IMR-90 (cell line): ENCODE data around the gene MAGEB2. TPM values are rescaled to one million over a fixed set of nuclear protein-coding genes. Genes with fewer than 3 reads are reported as not detected.

ENCODE experiments used
- ATAC-seq: fragments of 200-7000 bp; cut with Tn5 transposase; 2 replicates; pipeline ENCODE4 v1.9.1; 2020; ENCODE audit warnings: low read depth, mild to moderate bottlenecking, moderate library complexity
- BruUV-seq: library from RNA; stranded (reverse); fragments of 400-500 nt; replicated peaks from 2 replicates; lab custom pipeline; 2021; lab: Mats Ljungman, UMichigan
- CTCF ChIA-PET: fragments of 300-600 bp; formaldehyde crosslinking; extraction: SDS; loops from one replicate; lab custom pipeline; 2021; ENCODE audit warnings: antibody characterized with exemption; lab: Yijun Ruan, JAX
- POLR2A ChIA-PET: fragments of 300-600 bp; sonication (Branson Sonifier 250); formaldehyde crosslinking; loops from one replicate; lab custom pipeline; 2022; ENCODE audit warnings: antibody characterized with exemption; ENCODE audit not compliant: unreplicated experiment; lab: Charles Lee
- DNase-seq: peaks from one replicate; pipeline ENCODE4 v3.0.0; 2013
- H2AFZ ChIP-seq: replicated peaks from 2 replicates; pipeline ENCODE3; 2013; ENCODE audit warnings: low read length, mild to moderate bottlenecking; ENCODE audit not compliant: poor library complexity
- H2AK5ac ChIP-seq: 2 replicates; pipeline ENCODE4 v1.6.1; 2013; ENCODE audit warnings: low read depth, low read length, inconsistent platforms
- H2AK9ac ChIP-seq: replicated peaks from 2 replicates; pipeline ENCODE3; 2013; ENCODE audit warnings: mild to moderate bottlenecking, low read depth, low read length, moderate library complexity; ENCODE audit not compliant: poor library complexity
- H2BK120ac ChIP-seq: 2 replicates; pipeline ENCODE4 v1.6.1; 2013; ENCODE audit warnings: low read depth, low read length, inconsistent platforms
- H2BK15ac ChIP-seq: 3 replicates; pipeline ENCODE4 v1.6.1; 2013; ENCODE audit warnings: low read depth, low read length, inconsistent platforms
- H2BK20ac ChIP-seq: 2 replicates; pipeline ENCODE4 v1.6.1; 2013; ENCODE audit warnings: low read depth, mild to moderate bottlenecking, inconsistent platforms, low read length, moderate library complexity
- H2BK5ac ChIP-seq: 2 replicates; pipeline ENCODE4 v1.6.1; 2013; ENCODE audit warnings: mild to moderate bottlenecking, low read depth, low read length, inconsistent platforms; ENCODE audit not compliant: poor library complexity, severe bottlenecking
- H3K14ac ChIP-seq: replicated peaks from 2 replicates; pipeline ENCODE4 v1.6.1; 2013; ENCODE audit warnings: low read depth, low read length, inconsistent platforms
- H3K18ac ChIP-seq: 2 replicates; pipeline ENCODE4 v1.6.1; 2013; ENCODE audit warnings: low read depth, low read length, control low read depth
- H3K23ac ChIP-seq: 2 replicates; pipeline ENCODE4 v1.6.1; 2013; ENCODE audit warnings: low read depth, low read length, inconsistent platforms
- H3K27ac ChIP-seq: 2 replicates; pipeline ENCODE4 v1.5.1; 2013; ENCODE audit warnings: mild to moderate bottlenecking, control low read depth, low read length; ENCODE audit not compliant: insufficient read depth
- H3K27me3 ChIP-seq: 2 replicates; pipeline ENCODE4 v1.6.1; 2013; ENCODE audit warnings: low read length; ENCODE audit not compliant: control insufficient read depth, insufficient read depth
- H3K36me3 ChIP-seq: 2 replicates; pipeline ENCODE4 v1.6.1; 2013; ENCODE audit warnings: low read length, mixed read lengths; ENCODE audit not compliant: control insufficient read depth, insufficient read depth
- H3K4ac ChIP-seq: 2 replicates; pipeline ENCODE4 v1.6.1; 2013; ENCODE audit warnings: low read depth, low read length, inconsistent platforms
- H3K4me1 ChIP-seq: 2 replicates; pipeline ENCODE4 v1.6.1; 2013; ENCODE audit warnings: low read length, mixed read lengths; ENCODE audit not compliant: control insufficient read depth, insufficient read depth
- H3K4me2 ChIP-seq: 2 replicates; pipeline ENCODE4 v1.6.1; 2013; ENCODE audit warnings: low read depth, mild to moderate bottlenecking, control low read depth, low read length, moderate library complexity
- H3K4me3 ChIP-seq: 2 replicates; pipeline ENCODE4 v1.5.1; 2013; ENCODE audit warnings: low read depth, mild to moderate bottlenecking, control low read depth, low read length, moderate library complexity; ENCODE audit not compliant: insufficient read depth
- H3K56ac ChIP-seq: 2 replicates; pipeline ENCODE4 v1.6.1; 2013; ENCODE audit warnings: low read length, inconsistent platforms; ENCODE audit not compliant: insufficient read depth; ENCODE audit errors: extremely low read depth
- H3K79me1 ChIP-seq, 2 experiments: 2 replicates each; pipeline ENCODE4 v1.6.1; 2013; ENCODE audit warnings: low read length in 2 of 2, inconsistent platforms in 1 of 2, low read depth in 1 of 2
- H3K9ac ChIP-seq: 2 replicates; pipeline ENCODE4 v1.6.1; 2013; ENCODE audit warnings: low read depth, low read length, control low read depth
- H3K9me1 ChIP-seq: 2 replicates; pipeline ENCODE4 v1.6.1; 2013; ENCODE audit warnings: low read length, inconsistent platforms; ENCODE audit not compliant: insufficient read depth
- H3K9me3 ChIP-seq: 2 replicates; pipeline ENCODE4 v1.6.1; 2013; ENCODE audit warnings: low read length; ENCODE audit not compliant: control insufficient read depth, insufficient read depth
- H4K20me1 ChIP-seq: 2 replicates; pipeline ENCODE4 v1.6.1; 2013; ENCODE audit warnings: low read length, inconsistent platforms; ENCODE audit not compliant: insufficient read depth
- H4K5ac ChIP-seq: 2 replicates; pipeline ENCODE4 v1.6.1; 2013; ENCODE audit warnings: mild to moderate bottlenecking, low read depth, low read length, control low read depth
- H4K8ac ChIP-seq, 2 experiments: 2 replicates each; pipeline ENCODE4 v1.6.1; 2013; ENCODE audit warnings: low read depth in 2 of 2, low read length in 2 of 2, control low read depth in 1 of 2, inconsistent platforms in 1 of 2
- H4K91ac ChIP-seq: 2 replicates; pipeline ENCODE4 v1.6.1; 2013; ENCODE audit warnings: low read depth, low read length, inconsistent platforms; ENCODE audit not compliant: insufficient read depth
- BHLHE40 ChIP-seq: fragments of 150-350 bp; IDR thresholded peaks from 2 replicates; pipeline ENCODE4 v1.6.1; 2016; ENCODE audit warnings: mild to moderate bottlenecking, low read depth, low read length
- CEBPB ChIP-seq: IDR thresholded peaks from 2 replicates; pipeline ENCODE4 v1.6.1; 2012; ENCODE audit warnings: low read depth, low read length, improper control_type of control experiment
- CHD1 ChIP-seq: IDR thresholded peaks from 2 replicates; pipeline ENCODE4 v1.6.1; 2012; ENCODE audit warnings: low read depth, low read length, improper control_type of control experiment
- CTCF ChIP-seq: conservative IDR thresholded peaks from 2 replicates; pipeline ENCODE4 v1.5.1; 2012; ENCODE audit warnings: mild to moderate bottlenecking, low read depth, low read length, improper control_type of control experiment
- ELK1 ChIP-seq: fragments of 150-350 bp; IDR thresholded peaks from 2 replicates; pipeline ENCODE4 v1.6.1; 2016; ENCODE audit warnings: low read depth, mild to moderate bottlenecking, low read length, moderate library complexity, borderline replicate concordance
- FOS ChIP-seq: fragments of 150-350 bp; IDR thresholded peaks from 2 replicates; pipeline ENCODE4 v1.6.1; 2016; ENCODE audit warnings: low read depth, low read length
- MAFK ChIP-seq: IDR thresholded peaks from 2 replicates; pipeline ENCODE4 v1.6.1; 2012; ENCODE audit warnings: low read depth, low read length, improper control_type of control experiment
- MAZ ChIP-seq: IDR thresholded peaks from 2 replicates; pipeline ENCODE4 v1.6.1; 2012; ENCODE audit warnings: low read depth, mild to moderate bottlenecking, low read length, improper control_type of control experiment, moderate library complexity, borderline replicate concordance
- MXI1 ChIP-seq: IDR thresholded peaks from 2 replicates; pipeline ENCODE4 v1.6.1; 2012; ENCODE audit warnings: low read depth, mild to moderate bottlenecking, low read length, moderate library complexity, borderline replicate concordance
- NFE2L2 ChIP-seq: fragments of 150-350 bp; IDR thresholded peaks from 2 replicates; pipeline ENCODE4 v1.6.1; 2016; ENCODE audit warnings: low read depth, mild to moderate bottlenecking, low read length
- POLR2A ChIP-seq: IDR thresholded peaks from 2 replicates; pipeline ENCODE4 v1.6.1; 2012; ENCODE audit warnings: mild to moderate bottlenecking, low read depth, low read length
- RAD21 ChIP-seq: IDR thresholded peaks from 2 replicates; pipeline ENCODE4 v1.6.1; 2012; ENCODE audit warnings: low read length, improper control_type of control experiment
- RCOR1 ChIP-seq: IDR thresholded peaks from 2 replicates; pipeline ENCODE4 v1.6.1; 2012; ENCODE audit warnings: mild to moderate bottlenecking, low read length, improper control_type of control experiment; ENCODE audit not compliant: insufficient replicate concordance
- RFX5 ChIP-seq: IDR thresholded peaks from 2 replicates; pipeline ENCODE4 v1.8.0; 2012; ENCODE audit warnings: low read depth, mild to moderate bottlenecking, low read length, moderate library complexity
- SMC3 ChIP-seq: fragments of 150-350 bp; IDR thresholded peaks from 2 replicates; pipeline ENCODE4 v1.6.1; 2016; ENCODE audit warnings: low read depth, mild to moderate bottlenecking, antibody characterized with exemption, low read length, moderate library complexity
- USF2 ChIP-seq: fragments of 150-350 bp; IDR thresholded peaks from 2 replicates; pipeline ENCODE4 v1.6.1; 2017; ENCODE audit warnings: mild to moderate bottlenecking, antibody characterized with exemption, low read length, low read depth
- WGBS, 2 experiments: methylation state at CpG; one replicate each; pipeline versions ENCODE4 v1.1.5 to v1.1.7; 2013; ENCODE audit warnings: missing lambda C conversion rate in 2 of 2; ENCODE audit not compliant: insufficient read length in 1 of 2; ENCODE audit errors: extremely low coverage in 2 of 2; 5-methylcytosine and 5-hydroxymethylcytosine counted together
- dilution Hi-C: fragments of 300-500 bp; cut with HindIII; formaldehyde crosslinking; loops from one replicate; pipeline ENCODE4 v1.14.3; 2018; ENCODE audit warnings: low sequenced_read_pairs; ENCODE audit not compliant: unreplicated experiment
- in situ Hi-C: fragments of 300-500 bp; cut with MboI; formaldehyde crosslinking; loops from 3 replicates; pipeline ENCODE4 v1.14.3; 2019; ENCODE audit warnings: low sequenced_read_pairs, inconsistent platforms, mixed read lengths
- intact Hi-C: fragments of 100-400 bp; cut with micrococcal nuclease; formaldehyde crosslinking; loops from 2 replicates; pipeline ENCODE4 v1.10.0; 2022
- polyA plus RNA-seq, 3 experiments: library from polyadenylated mRNA; depleted of rRNA; stranded (reverse); fragments of >200 nt; gene quantifications; 2 replicates each; pipeline ENCODE4 v1.2.3, GENCODE V29; 2012; ENCODE audit warnings: low replicate concordance in 1 of 3
- total RNA-seq: library from RNA; depleted of rRNA; stranded (reverse); fragments of >200 nt; gene quantifications from 2 replicates; pipeline ENCODE4 v1.2.3, GENCODE V29; 2012

MAGEB2 gene
- total and polyA plus RNA-seq, 2 of the 4 experiments (the other 2 are of a cell fraction), result not detected

GRCh38 chrX:30230395-30230794, 15.0 kb downstream of the MAGEB2 start, which contains the start of gene MAGEB3:
TSS of gene MAGEB3 (plus strand) at chrX:30230657. CDS start at chrX:30235925, 5,268 bp downstream.
- Histone ChIP-seq H3K9ac (no peak within 1 kb of the TSS), H3K4ac (no peak within 1 kb of the TSS), H2BK5ac (no peak within 1 kb of the TSS), H3K36me3 (no peaks in the 10 kb centered on the region), H3K14ac (no peak within 1 kb of the TSS), H2AK5ac (no peak within 1 kb of the TSS), H2AFZ (peak within 1 kb of the TSS; percentile 56), H3K79me1 (no peaks in the 10 kb centered on the region), H3K4me3 (no peak within 1 kb of the TSS), H4K20me1 (no peaks in the 10 kb centered on the region), H4K5ac (no peak within 1 kb of the TSS), H3K4me2 (no peak within 1 kb of the TSS), H2BK120ac (no peak within 1 kb of the TSS), H3K9me1 (no peaks in the 10 kb centered on the region), H2AK9ac (no peak within 1 kb of the TSS), H4K8ac (no peak within 1 kb of the TSS), H3K27me3 (peaks cover 3% of the 10 kb centered on the region; the same call in 1 of the 2 replicates), H4K91ac (no peak within 1 kb of the TSS), H3K9me3 (no peaks in the 10 kb centered on the region), H3K27ac (no peak within 1 kb of the TSS), H2BK20ac (no peak within 1 kb of the TSS), H2BK15ac (no peak within 1 kb of the TSS), H3K56ac (no peak within 1 kb of the TSS), H3K4me1 (no peaks in the 10 kb centered on the region), H3K18ac (no peak within 1 kb of the TSS), H3K23ac (no peak within 1 kb of the TSS)
- intact Hi-C loops (no loop called here), dilution Hi-C loops (no loop called here), in situ Hi-C loops (no loop called here)
- no peak for DNase-seq
- BruUV-seq, result no TSS peak
- ATAC-seq, result no peak
- WGBS, 2 experiments, result no CpG with 5 or more reads among the region's 4 CpGs
- CTCF ChIA-PET, result no interaction called here
- TF ChIP-seq RFX5, result no peak
- no peak for TF ChIP-seq MAZ
- no peak for TF ChIP-seq POLR2A
- TF ChIP-seq RCOR1, result no peak
- no peak for TF ChIP-seq USF2
- no peak for TF ChIP-seq FOS
- no peak for TF ChIP-seq RAD21
- no peak for TF ChIP-seq MAFK
- TF ChIP-seq MXI1, result no peak
- TF ChIP-seq NFE2L2, result no peak
- no peak for TF ChIP-seq BHLHE40
- no peak for TF ChIP-seq CTCF
- TF ChIP-seq CHD1, result no peak
- TF ChIP-seq CEBPB, result no peak
- TF ChIP-seq SMC3, result no peak
- no peak for TF ChIP-seq ELK1
- POLR2A ChIA-PET, result no interaction called here
